Measurements from ENCODE around the gene LRP11.

GRCh38 chr6:149876241-149876933 is 12.2 kb upstream of the LRP11 start:
- TF ChIP-seq, protein P1, sequence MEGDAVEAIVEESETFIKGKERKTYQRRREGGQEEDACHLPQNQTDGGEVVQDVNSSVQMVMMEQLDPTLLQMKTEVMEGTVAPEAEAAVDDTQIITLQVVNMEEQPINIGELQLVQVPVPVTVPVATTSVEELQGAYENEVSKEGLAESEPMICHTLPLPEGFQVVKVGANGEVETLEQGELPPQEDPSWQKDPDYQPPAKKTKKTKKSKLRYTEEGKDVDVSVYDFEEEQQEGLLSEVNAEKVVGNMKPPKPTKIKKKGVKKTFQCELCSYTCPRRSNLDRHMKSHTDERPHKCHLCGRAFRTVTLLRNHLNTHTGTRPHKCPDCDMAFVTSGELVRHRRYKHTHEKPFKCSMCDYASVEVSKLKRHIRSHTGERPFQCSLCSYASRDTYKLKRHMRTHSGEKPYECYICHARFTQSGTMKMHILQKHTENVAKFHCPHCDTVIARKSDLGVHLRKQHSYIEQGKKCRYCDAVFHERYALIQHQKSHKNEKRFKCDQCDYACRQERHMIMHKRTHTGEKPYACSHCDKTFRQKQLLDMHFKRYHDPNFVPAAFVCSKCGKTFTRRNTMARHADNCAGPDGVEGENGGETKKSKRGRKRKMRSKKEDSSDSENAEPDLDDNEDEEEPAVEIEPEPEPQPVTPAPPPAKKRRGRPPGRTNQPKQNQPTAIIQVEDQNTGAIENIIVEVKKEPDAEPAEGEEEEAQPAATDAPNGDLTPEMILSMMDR (IDR thresholded peaks at IDR 0.05) = no peak
- no peak for TF ChIP-seq POLR2AphosphoS5 (IDR thresholded peaks at IDR 0.05)
- TF ChIP-seq POLR2A (IDR thresholded peaks at IDR 0.05) = no peak
